Left colon (tissue), 2 donors: ENCODE results near the gene RAPGEF5. TPM values are rescaled to one million over a fixed set of nuclear protein-coding genes. Genes with fewer than 3 reads are reported as not detected.
A peak's percentile ranks its signal among the peaks of the same experiment; 100 is the strongest.

Source experiments
- ATAC-seq: fragments of 200-7000 bp; cut with Tn5 transposase; one replicate; pipeline ENCODE4 v1.9.1; 2020; ENCODE audit warnings: mild to moderate bottlenecking, moderate library complexity
- DNase-seq, 2 donors: peaks; one replicate each; pipeline ENCODE4 v3.0.0-alpha.2; 2020
- intact Hi-C, 2 donors: fragments of 100-400 bp; cut with DNase I in 1 of 2; cut with micrococcal nuclease in 1 of 2; formaldehyde crosslinking; loops; one replicate each; pipeline versions ENCODE4 v1.11.2 to v1.14.0; 2022; cut with DNase I, micrococcal nuclease
- total RNA-seq, 2 donors: library from RNA; stranded (reverse); fragmentation: NEBNext Ultra II Directional; extraction: Animal tissue kit (Norgen Biotek cat#: 25700); gene quantifications; one replicate each; pipeline ENCODE4 v1.2.1, GENCODE V29; 2021
- donor health status: DM: no; HTN: no; CAD: no.
- donor health status: DM: yes; HTN: yes; CAD: no.

The RAPGEF5 gene
- total RNA-seq, 2 donors from 2014 or later = 51.7 to 62.9 TPM

GRCh38 chr7:22187691-22188348 lies 169.1 kb downstream of the RAPGEF5 start:
- no peak for ATAC-seq
- DNase-seq = no peak
- intact Hi-C loops = no loop called here

- ATAC-seq (no peak), DNase-seq (no peak)
- intact Hi-C loops = no loop called here
These were observed 171.4 kb downstream of the RAPGEF5 start for GRCh38 chr7:22185559-22185958.

GRCh38 chr7:22184549-22185199 lies 172.3 kb downstream of the RAPGEF5 start:
- DNase-seq (no peak), ATAC-seq (no peak)
- intact Hi-C loops = no loop called here

GRCh38 chr7:22183522-22184280 lies 173.3 kb downstream of the RAPGEF5 start:
- DNase-seq (no peak), ATAC-seq (no peak)
- intact Hi-C loops = no loop called here

- DNase-seq (no peak), ATAC-seq (no peak)
- intact Hi-C loops = no loop called here
These were observed 174.8 kb downstream of the RAPGEF5 start for GRCh38 chr7:22182149-22182548.

GRCh38 chr7:22181663-22182062 lies 175.3 kb downstream of the RAPGEF5 start:
- intact Hi-C loops = no loop called here
- no peak for ATAC-seq

GRCh38 chr7:22179442-22179879 lies 177.5 kb downstream of the RAPGEF5 start:
- ATAC-seq (no peak), DNase-seq (no peak)
- intact Hi-C loops = no loop called here

More at GRCh38 chr7:22181663-22182062, 175.3 kb downstream of the RAPGEF5 start:
- DNase-seq = no peak

- intact Hi-C loops = no loop called here
- no peak for DNase-seq
These were observed 178.2 kb downstream of the RAPGEF5 start for GRCh38 chr7:22178735-22179134.

GRCh38 chr7:22176791-22177412 lies 180.1 kb downstream of the RAPGEF5 start:
- ATAC-seq (no peak), DNase-seq (no peak)
- intact Hi-C loops = no loop called here

More at GRCh38 chr7:22178735-22179134, 178.2 kb downstream of the RAPGEF5 start:
- no peak for ATAC-seq

- intact Hi-C loops = no loop called here
- DNase-seq (no peak), ATAC-seq (no peak)
These were observed 182.4 kb downstream of the RAPGEF5 start for GRCh38 chr7:22174574-22174953.

GRCh38 chr7:22173685-22174573 lies 183.0 kb downstream of the RAPGEF5 start:
- no peak for ATAC-seq
- DNase-seq = no peak
- intact Hi-C loops = no loop called here

GRCh38 chr7:22168129-22168634 lies 188.8 kb downstream of the RAPGEF5 start:
- intact Hi-C loops = no loop called here
- no peak for DNase-seq
- ATAC-seq = peak; percentile 62

GRCh38 chr7:22167482-22167881 lies 189.5 kb downstream of the RAPGEF5 start:
- intact Hi-C loops = no loop called here
- no peak for DNase-seq
- no peak for ATAC-seq

GRCh38 chr7:22166928-22167327 lies 190.0 kb downstream of the RAPGEF5 start:
- intact Hi-C loops = no loop called here
- no peak for ATAC-seq
- DNase-seq = no peak

GRCh38 chr7:22159341-22159740 lies 197.6 kb downstream of the RAPGEF5 start:
- ATAC-seq = no peak
- intact Hi-C loops = no loop called here
- DNase-seq = no peak

- ATAC-seq = no peak
- intact Hi-C loops = no loop called here
- no peak for DNase-seq
These were observed 199.4 kb downstream of the RAPGEF5 start for GRCh38 chr7:22157552-22157951.

GRCh38 chr7:22156205-22156604 lies 200.7 kb downstream of the RAPGEF5 start:
- ATAC-seq (no peak), DNase-seq (no peak)
- intact Hi-C loops = no loop called here

GRCh38 chr7:22154143-22154529 lies 202.8 kb downstream of the RAPGEF5 start:
- DNase-seq (no peak), ATAC-seq (no peak)
- intact Hi-C loops = loop anchor here in 1 of 2 donors (5.0 kb wide), 1 partner anchor 63 kb away; no protein-coding TSS in a partner anchor
